NCI-H146 (cell line): ENCODE results near the gene PCBP3.

Experiments
- DNase-seq: peaks from one replicate; lab custom pipeline; 2025; lab: John Stamatoyannopoulos, UW

The PCBP3 gene

DNA sequence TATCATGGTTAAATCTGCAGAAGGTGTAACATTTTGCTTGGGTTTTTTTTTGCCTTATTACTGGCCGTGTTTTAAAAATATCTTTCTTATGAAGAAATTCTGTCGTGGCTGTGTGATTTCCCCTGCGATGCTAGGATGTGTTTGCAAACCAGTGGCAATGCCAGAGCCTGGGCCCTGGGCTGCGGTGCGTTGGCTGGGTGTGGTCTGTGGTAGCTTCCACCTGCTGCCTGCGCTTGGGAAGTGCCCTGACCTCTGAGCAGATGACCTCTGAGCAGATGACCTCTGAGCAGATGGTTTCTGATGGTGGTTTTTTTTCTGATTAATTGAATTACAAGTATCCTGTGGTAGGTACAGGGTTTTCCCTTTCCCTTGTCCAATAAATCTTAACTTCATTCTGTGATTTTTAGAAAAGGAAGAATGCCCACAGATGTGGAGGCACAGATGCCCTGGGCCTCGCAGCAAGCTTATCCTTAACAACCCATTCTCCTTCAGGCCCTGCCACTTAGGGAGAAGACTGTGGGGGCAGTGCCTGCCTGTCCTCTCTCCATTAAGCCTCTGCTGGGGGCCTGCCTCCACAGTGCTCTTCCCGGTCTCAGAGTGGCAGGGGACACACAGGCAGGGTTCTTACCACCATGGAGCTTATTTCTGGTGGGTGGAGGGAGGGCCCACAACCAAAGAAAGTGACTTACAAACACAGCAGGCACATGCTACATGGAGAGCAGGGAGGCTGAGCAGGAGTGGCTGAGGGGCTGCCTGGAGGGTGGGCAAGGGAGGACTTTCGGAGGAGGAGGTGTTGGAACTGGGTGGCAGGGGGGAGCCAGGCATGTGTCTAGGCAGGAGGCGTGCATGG lies 81.7 kb downstream of the PCBP3 start:
- no peak for DNase-seq

DNA sequence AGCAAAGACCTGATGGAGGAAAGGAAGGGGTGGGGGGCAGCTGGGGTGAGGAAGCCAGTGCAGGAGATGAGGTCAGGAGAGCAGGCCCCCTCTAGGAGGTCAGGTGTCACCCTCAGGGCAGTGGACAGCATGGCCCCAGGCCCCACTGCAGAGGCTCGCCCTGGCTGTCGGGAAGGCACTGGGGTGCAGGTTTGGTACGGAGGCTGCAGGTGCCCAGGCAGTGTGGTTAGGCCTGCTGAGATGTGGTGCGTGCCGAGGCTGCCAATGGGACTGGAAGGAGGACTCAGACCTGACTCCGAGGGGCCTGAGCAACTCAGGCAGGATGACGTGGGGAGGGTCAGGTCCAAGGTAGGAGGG lies 82.3 kb downstream of the PCBP3 start:
- no peak for DNase-seq

DNA sequence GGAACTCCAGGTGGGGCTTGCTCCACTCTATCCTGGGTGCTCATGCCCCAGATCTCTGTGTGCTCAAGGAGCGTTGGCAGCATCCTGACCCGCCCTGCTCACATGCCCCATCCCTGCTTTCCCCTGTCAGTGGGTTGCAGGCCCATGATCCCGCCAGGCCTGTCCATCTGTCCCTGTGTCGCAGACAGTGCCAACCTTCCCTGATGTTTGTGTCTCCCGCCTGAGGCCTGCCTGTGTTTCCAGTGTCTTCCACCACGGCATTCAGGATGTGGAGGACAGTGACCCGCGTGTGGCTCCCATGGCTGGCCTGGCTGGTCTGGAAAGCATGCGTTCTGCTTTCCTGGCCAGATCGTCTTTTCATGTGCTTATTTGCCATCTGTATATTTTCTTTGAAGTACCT lies 82.9 kb downstream of the PCBP3 start:
- DNase-seq, result no peak

DNA sequence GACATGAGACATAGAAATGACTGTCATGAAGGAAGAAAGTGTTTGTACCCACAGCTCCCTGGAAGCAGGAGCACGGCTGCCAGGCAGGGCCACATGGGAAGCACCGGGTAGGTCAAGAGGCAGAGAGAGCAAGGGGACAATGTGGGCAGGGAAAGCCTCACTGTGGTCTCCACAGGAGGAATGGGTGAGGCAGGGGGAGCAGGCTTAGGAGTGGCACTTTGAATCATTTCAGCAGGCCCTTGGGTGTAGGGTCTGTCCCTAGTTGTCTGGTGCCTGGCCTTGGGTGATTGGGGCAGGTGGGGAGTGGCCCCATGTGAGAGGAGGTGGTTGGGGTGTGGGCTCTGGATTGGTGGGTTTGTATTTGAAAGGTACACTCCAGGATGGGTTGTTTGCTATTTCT lies 83.9 kb downstream of the PCBP3 start:
- DNase-seq, result no peak

DNA sequence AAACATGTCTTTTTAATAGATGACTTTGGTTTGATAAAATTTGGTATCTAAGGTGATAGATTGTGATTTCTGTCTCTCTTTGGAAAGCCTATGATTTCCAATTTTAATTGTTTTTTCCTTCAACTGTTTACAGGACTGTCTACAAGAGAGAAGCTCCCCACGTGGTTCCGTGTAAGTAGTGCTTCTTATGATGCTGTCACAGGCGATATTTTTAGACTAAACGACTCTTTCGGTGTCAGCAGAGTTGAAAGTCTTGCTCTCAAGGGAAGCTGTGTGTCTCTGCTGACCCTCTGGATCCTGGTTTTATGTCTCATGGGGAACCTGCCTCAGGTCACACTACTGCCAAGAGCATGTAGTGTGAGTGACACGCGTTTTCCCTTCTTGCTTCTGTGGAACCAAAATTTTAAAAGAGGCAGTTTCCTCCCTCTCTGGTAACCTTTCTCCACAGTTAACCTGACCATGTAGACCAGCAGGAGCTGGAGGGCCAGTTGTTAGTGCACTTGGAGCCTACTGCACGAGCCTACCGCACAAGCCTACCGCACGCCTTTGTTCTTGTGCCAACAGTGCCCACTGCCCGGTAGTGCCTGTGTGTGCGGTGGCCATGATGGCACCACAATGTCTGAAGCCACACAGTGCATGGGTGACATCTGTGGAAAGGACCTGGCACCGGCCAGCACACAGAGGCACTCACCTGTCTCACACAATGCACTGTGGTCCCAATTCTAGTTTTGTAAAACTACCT lies 91.9 kb downstream of the PCBP3 start:
- DNase-seq, result no peak

DNA sequence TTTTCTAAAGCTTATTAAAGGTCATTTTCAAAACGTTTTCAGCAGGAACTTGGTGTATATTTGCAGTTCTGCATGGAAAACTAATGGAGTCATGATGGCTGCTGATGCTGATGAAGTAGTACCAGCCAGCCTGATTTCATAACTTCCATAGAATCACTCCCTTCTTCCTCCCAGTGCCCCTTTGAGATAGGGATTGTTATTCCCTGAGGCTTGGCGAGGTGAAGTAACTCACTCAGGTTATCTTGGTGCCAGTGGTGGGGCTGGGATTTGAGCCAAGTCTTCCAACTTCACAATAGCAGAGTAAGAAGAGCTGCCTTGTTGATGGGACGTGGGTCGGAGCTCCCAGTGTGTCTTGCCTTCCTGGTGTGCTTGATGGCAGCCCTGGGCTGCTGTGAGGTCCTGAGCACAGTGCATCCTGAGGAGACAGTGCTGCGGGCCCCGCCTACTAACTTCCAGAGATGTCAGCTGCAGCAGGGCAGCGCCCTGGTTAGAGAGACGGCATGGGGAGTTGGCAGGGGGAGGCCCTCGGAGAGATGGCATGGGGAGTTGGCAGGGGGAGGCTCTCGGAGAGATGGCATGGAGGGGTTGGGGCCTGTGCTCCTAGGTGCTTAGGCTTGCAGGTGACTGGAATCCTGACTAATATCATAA lies 92.6 kb downstream of the PCBP3 start:
- no peak for DNase-seq

DNA sequence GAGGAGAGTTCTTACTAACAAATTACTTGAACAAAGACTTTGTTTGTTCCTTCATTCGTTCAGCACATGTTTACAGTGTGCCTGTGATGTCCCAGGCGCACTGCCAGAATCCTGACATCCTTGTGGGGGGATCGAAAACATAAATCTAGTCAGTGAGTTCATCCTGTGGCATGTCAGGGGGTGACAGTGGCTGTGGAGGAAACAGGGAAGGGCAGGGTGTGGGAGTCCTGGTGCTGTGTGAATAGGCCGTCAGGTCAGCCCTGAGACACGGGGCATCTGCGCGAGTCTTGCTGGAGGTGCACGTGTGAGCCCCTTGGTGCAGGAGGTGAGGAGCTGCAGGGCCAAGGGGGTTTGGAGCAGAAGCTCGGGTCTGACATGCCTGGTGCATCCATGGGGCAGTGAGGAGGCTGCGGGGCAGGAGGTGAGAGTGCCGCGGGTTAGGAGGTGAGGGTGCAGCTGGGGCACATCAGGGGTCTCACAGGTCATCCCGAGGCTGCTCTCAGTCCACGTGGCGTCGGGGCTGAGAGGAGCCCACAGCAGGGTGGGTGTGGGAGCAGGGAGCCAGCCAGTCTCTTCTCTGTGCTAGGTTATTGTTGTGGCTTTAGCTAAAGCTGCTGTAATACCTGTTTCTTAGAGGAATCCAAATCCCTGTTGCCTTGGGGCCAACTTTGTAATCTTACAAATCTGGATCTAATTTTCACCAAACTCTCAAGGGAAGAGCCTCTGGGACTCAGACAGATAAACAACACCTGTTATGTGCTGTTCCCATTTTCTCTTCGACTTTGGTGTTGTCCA lies 93.4 kb downstream of the PCBP3 start:
- no peak for DNase-seq

DNA sequence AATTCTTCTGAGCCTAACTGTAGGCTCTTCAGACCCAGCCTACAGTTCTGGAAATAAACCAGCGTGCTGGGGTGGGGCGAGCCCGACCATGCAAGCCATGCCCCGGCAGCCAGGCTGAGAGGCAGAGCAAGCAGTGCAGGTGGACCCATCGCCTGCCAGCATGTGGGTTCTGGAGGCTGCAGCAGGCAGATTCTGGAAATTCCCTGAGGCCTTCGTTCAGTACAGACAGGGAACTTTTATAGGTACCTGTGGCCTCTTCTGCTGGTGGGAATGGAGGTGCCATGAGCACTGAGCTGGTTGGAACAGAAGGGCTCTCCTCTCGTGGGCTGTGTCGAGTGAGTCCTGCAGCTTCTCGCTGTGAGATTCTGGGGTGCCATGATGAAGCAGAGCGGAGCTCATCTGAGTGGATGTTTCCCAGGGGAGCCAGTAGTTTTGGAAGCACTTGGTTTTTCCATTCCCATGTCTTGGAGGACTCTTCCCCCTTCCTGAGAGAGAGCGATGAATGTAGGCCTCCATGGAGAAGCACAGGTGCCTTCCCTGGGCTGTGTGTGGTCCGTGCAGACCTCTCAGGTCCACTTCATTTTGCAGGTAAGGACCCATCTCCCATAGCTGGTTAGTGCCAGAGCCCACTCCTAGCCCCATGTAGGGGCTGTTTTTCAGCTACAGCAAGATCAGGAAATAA lies 94.1 kb downstream of the PCBP3 start:
- no peak for DNase-seq

DNA sequence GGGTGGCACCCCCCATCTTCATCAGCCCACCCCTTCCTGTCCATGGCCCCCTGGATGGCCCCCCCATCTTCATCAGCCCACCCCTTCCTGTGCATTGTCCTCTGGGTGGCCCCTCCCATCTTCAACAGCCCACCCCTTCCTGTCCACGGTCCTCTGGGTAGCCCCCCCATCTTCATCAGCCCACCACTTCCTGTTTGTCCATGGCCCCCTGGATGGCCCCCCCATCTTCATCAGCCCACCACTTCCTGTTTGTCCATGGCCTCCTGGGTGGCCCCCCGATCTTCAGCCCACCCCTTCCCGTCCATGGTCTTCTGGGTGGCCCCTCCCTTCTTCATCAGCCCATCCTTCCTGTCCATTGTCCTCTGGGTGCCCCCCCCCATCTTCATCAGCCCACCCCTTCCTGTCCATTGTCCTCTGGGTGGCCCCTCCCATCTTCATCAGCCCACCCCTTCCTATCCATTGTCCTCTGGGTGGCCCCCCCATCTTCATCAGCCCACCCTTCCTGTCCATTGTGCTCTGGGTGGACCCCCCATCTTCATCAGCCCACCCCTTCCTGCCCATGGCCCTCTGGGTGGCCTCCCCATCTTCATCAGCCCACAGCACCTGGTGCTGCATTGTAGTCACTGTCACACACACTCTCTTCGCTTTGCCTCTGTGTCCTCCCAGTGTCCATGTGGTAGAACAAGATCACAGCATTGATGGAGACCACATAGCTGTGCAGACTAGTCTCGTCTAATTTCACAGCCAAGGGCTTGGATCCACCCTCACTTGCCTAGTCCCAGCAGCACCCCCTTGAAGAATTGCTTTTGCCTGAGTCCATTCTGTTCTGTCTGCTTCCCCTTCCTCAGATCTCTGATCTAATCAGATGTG lies 95.9 kb downstream of the PCBP3 start:
- DNase-seq, result no peak

DNA sequence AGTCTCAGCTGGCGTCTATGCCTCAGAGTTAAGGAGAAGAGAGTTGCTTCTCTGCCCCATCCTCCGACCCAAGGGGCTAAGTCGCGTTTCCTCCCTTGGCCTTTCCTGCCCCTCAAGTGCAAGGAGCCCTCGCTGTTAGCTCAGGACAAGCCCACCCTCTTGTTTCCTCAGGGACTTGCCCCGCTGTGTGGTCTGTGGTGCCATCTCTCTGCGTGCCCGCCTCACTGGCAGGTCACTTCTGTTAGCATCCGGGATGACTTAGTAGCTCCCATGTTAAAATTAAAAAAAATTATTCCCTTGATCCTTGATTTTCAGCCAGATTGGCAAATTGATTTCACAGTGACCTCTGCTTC lies 96.5 kb downstream of the PCBP3 start:
- no peak for DNase-seq

DNA sequence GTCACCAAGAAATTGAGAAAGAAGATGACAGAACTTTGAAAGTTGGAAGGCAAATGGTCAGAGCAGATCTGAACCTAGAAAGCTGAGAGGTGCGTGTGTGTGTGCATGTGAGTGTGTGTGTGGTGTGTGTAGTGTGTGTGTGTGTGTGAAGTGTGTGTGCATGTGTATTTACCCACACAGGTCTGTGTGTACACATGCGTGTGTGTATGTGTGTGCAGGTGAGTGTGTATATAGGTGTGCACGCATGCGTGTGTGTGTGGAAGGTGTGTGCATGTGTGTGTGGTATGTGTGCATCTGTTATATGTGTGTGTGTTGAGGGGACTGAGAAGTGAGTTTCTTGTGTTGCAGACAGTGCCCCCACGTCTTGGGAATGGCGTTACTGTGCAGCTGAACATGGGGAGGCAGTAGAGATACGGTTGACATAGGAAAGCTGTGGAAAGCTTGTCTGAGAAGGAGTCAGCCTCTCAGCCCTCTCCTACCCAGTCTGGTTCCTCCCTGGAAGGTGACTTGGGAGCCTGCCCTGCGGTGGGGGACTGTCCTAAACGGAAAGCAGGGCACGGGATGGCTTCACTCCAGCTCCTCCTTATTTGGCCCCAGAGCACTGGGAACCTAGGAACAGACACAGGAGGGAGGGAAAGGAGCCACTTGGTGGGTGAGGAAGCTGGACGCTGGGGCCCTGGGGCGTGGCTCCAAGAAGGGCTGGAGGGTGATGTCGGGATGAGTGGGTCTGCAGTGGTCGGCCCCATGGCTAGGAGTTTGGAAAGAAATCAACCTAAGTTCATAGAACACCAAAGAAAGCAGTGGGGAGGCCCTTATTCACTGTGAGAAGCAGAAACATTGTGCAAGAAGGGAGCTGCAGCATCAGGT lies 97.2 kb downstream of the PCBP3 start:
- DNase-seq, result no peak

DNA sequence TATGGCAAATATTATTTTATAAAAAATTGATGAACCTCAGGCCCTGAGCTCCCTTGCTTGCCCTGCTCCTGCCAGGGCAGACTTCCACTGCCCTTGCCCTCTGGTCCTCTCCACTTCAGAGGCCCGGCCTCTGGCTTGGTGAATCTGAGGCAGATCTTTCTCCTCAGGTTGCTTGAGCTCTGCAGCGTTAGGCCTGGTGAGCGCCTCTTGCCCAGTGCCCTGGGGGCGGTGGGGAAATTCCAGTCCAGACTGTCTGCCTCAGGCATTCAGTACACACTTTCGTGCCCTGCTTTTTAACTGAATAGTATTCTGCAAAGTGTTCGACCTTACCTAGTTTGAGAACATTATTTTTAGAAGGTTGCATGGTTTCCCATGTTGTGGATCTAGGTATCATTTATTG lies 98.2 kb downstream of the PCBP3 start:
- DNase-seq, result no peak

DNA sequence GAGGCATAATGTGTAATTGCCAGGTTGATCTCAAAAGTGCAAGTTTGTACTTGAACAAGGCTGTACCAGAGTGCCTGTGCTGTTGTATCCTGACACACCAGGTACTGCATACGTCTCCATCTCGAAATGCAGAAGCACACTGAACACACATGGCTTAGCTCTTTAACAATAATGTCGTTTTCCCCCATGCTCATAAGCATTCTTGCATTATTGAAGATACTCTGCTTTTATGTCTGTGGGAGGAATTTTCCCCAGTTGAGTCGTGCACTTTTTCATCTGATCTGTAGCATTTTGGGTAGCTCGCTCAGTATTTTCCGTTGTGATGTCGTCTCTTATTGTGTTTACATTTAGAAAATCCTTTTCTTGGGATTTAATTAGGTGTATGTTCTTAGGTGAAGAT lies 98.7 kb downstream of the PCBP3 start:
- no peak for DNase-seq

DNA sequence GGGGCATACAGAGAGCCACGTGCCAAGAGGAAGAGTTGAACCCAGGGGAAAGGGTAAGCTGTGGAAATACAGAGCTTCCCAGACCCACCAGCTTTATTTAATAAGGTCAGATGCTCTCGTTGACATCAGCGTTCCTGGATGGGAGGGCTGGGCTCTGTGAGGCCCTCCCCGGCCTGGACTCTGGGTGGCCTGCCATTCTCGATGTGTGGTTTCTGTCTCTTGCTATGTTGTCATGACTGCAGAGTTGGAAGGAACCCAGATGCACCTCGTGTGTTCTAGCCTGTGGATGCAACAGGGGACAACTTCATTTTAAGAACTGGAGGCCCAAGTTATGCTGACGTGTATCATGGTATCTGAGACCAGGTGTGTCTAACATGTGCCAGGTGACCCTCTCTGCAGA lies 101.7 kb downstream of the PCBP3 start:
- DNase-seq, result no peak

DNA sequence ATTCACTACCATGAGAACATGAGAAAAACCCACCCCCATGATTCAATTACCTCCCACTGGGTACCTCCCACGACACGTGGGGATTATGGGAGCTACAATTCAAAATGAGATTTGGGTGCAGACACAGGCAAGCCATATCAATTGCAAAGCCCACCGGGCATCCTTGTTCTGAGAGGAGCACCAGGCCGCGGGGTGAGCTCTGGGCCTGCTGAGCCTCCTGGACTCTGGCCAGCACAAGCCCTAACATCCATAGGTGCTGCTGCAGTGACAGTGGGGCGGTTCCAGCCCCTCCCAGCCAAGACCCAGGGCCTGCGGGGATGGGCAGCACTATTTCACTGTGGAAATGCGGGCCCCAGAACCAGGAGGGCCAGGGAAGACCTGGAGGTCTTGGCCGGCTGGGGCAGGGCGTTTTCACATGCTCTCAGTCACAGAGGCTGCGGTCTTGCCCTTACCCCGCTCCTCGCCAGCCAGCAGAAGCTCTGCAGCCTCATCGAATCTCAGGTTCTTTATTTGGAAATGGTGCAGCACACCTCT lies 103.8 kb downstream of the PCBP3 start:
- no peak for DNase-seq

DNA sequence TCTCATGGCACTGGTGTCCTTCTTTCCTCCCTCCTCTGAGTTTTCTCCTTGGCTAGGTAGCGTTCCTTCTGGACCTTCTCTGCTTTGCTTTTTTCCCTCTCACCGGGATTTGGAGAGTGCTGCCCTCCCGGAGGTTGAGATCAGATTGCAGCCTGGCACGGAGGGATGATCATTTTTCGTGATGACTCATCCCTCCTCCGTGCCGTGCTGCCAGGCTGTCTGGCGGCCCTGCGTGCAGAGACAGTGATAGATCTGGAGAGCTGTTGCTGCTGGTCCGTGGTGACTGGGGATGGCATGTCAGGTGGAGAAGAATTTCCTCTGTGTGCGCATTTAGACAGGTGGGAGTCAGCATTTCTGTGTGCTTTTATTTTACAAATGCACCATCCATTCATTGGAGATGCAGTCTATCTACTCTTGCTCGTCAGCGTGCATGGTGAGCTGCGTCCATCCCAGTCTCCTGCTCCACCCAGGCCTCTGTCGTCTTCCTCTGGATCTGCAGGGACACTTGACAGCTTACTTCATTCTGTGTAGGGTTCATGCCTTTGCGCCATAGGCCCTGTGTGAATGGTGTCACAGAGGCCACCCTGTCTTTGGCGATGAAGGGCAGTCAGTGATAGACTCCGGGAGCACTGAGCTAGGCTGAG lies 104.4 kb downstream of the PCBP3 start:
- no peak for DNase-seq

DNA sequence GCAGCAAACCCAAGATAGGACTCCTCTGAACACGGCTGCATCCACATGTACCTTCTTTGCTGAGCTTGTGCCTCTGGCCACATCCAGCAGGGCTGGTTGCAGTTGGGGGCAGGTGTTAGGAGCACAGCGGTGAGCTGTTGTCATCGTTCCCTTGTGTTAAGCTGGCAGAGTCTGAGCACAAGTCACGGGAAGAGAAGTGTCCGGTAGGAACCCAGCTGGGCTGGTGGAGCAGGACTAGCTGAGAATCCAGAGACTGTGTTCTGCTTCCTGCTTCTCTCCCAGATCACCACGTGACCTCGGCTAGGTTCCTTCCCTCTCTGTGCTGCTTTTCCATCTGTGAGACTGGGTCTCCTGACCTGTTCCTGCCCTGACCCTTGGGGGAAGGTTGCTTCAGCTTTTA lies 105.1 kb downstream of the PCBP3 start:
- no peak for DNase-seq

DNA sequence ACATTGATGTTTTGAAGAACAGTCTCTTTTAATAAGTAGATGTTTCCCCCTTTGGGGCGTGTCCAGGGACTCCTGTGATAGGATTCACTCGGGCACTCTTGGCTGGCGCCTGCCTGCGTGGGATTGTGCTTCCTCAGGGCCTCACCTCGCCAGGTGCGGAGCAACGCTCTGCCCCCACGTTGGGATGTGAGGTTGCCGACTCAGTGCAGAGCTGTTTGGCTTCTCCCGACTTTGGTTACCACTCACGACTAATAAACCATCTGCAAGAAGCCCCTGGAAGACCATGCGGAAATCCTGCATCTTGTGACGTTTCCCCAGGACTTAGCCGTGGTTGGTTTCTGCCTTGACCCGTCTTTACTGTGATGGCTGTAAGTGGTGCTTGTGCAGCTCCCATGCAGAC lies 106.4 kb downstream of the PCBP3 start:
- no peak for DNase-seq

DNA sequence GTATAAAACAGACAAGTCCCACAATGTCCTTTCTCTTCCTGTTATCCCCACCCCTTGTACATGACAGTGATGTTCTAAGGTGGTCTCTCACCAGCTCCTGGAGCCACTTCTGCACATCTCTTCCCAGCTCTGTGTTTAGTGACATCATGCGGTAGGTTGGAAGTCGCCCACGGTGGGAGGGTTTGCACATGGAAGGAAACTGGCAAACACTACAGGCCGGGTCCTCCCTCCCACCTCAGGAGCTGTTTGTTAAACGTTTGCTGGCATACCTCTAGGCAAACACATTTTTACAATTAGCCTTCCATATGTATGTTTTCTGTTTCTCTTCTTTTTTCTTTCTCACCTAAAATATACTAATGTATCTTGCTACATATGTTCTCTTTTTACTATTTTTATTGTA lies 107.4 kb downstream of the PCBP3 start:
- no peak for DNase-seq
